ENCODE results near the gene MYCN.

MYCN gene

GRCh38 chr2:15986068-15986560 is 45.8 kb downstream of the MYCN start:
- no peak overlapping the region for H3K4me3 ChIP-seq (replicated peaks in 1 of 2; ENCODE audit: low read depth in 2 of 2, low read length in 2 of 2)
- TF ChIP-seq CTCF (IDR thresholded peaks at IDR 0.05; ENCODE audit: low read depth, low read length): no peak
- no peak for DNase-seq (ENCODE audit: low read depth in 2 of 2)

GRCh38 chr2:15986644-15987043 is 46.3 kb downstream of the MYCN start:
- DNase-seq (ENCODE audit: low read depth in 2 of 2): no peak
- TF ChIP-seq CTCF (IDR thresholded peaks at IDR 0.05; ENCODE audit: low read depth, low read length): no peak
- no peak overlapping the region for H3K4me3 ChIP-seq (replicated peaks in 1 of 2; ENCODE audit: low read depth in 2 of 2, low read length in 2 of 2)

- DNase-seq (ENCODE audit: low read depth in 2 of 2): no peak
- TF ChIP-seq CTCF (IDR thresholded peaks at IDR 0.05; ENCODE audit: low read depth, low read length): no peak
- H3K4me3 ChIP-seq (replicated peaks in 1 of 2; ENCODE audit: low read depth in 2 of 2, low read length in 2 of 2): no peak overlapping the region
Observed at GRCh38 chr2:15988733-15989132, 48.4 kb downstream of the MYCN start.

GRCh38 chr2:15989559-15989958 is 49.2 kb downstream of the MYCN start:
- no peak overlapping the region for H3K4me3 ChIP-seq (replicated peaks in 1 of 2; ENCODE audit: low read depth in 2 of 2, low read length in 2 of 2)
- TF ChIP-seq CTCF (IDR thresholded peaks at IDR 0.05; ENCODE audit: low read depth, low read length): no peak
- no peak for DNase-seq (ENCODE audit: low read depth in 2 of 2)

- DNase-seq (ENCODE audit: low read depth in 2 of 2): no peak
- no peak for TF ChIP-seq CTCF (IDR thresholded peaks at IDR 0.05; ENCODE audit: low read depth, low read length)
Observed at GRCh38 chr2:15990151-15991101, 50.1 kb downstream of the MYCN start.

GRCh38 chr2:15991231-15991630 is 50.9 kb downstream of the MYCN start:
- TF ChIP-seq CTCF (IDR thresholded peaks at IDR 0.05; ENCODE audit: low read depth, low read length): no peak
- H3K4me3 ChIP-seq (replicated peaks in 1 of 2; ENCODE audit: low read depth in 2 of 2, low read length in 2 of 2): no peak overlapping the region
- no peak for DNase-seq (ENCODE audit: low read depth in 2 of 2)

More at GRCh38 chr2:15990151-15991101, 50.1 kb downstream of the MYCN start:
- no peak overlapping the region for H3K4me3 ChIP-seq (replicated peaks in 1 of 2; ENCODE audit: low read depth in 2 of 2, low read length in 2 of 2)

Measured in cardiac fibroblast (primary cell).